CD4-positive, alpha-beta T cell treated with Interleukin-1 beta for 1 hour (primary cell): ENCODE results near the gene TCP11.
"Not testable (repeated sequence)": the region's sequence is repeated elsewhere in the genome, so short reads cannot be mapped to it uniquely, and the experiment has no call there.

Experiments used
- DNase-seq, 2 donors: peaks; one replicate each; pipeline ENCODE4 v3.0.0-alpha.2; 2020 to 2022

Gene TCP11

DNA sequence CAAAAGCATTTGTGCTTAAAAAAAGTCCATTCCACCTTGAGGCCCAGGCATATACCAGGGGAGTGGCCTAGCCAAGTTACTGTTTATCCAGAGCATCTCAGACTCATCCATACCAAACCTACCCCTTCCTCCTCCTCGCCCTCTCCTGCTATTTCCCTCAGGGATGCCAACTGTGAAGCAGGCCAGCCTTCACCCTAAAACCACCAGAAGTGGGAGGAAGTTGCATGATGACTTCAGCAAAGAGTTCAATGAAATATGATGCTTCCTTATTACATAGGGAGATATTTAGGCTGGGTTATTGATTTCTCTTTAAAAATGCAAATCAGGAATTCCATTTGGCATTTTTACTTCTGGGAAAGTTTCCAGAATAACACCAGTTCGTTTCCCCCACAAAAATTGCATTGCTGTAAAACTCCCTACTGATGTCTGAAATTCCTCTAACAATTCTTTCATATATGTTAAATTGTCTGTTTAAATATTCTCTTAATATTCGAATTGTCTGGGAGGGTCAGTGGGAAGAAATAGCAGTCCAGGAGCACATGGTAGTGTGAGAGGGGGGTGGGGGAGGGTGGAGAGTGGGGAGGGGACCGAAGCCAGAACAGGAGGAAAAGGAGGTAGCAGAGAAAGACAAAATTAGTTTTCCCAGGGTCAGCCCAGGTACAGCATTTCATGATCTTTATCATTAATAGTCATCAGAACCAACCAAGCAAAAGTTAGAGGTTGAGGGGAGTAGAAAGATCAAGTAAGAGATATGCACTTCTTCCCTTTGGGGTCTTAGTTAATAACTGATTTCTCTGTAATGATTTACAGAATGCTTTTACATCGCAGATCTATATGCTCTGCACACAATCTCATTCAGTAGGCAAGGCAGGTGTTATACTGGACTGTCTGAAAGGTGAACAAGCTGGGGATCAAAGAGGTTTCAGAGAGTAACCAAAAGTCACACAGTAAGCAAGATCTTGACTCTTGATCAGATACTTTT lies 1.7 kb upstream of the TCP11 start:
- DNase-seq, result no peak

DNA sequence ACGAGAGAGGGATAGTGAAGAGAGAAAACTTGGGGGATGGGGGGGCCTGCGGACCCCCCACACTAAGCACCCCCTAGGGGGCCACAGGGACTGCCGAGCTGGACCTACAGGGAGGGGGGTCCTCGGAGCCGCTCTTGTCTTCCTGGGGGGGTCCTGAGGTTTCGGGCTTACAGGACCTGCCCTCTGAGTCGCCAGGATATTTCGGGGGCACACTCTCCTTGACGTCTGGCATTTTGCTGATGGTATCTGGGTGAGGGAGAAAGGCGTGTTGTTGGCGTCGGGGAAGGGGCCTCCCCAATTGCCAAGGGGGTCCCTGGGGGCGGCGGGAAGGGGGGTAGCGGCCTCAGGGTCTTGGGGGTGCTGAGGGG lies 516 bp downstream of the TCP11 start:
- DNase-seq, result no peak

DNA sequence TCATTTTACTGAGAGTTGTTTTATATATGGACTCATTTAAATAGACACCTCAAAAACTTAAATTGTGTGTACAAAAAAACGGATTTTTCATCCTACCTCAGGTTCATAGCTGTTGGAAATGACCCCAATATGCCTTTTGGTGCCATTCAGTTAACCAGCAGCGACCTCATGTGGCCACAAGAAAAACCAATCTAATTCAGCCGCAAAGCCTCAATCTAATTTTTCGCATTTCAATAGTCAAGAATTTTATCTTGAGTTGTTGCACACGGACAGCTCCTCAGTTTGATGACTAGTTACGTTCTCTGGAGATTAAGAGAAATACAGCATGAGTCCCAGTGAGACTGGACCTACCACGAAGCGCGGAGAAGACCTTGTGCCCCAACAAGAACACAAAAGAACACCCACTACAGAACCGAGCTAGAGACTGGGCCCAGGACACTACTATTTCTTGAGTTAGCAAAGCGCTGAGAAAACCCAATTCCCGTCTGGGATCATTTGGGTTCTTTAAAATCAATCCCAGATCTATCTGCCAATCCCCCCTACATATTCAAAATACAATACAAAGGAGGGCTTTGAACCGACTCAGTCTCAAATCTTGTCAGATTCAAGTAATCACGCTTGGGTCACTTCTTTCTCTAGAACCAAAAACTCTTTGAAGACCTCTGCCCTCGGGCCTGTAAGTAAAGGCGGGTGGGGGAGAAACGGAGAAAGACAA lies 1.1 kb downstream of the TCP11 start:
- DNase-seq, result peak; percentile 55 to 58

DNA sequence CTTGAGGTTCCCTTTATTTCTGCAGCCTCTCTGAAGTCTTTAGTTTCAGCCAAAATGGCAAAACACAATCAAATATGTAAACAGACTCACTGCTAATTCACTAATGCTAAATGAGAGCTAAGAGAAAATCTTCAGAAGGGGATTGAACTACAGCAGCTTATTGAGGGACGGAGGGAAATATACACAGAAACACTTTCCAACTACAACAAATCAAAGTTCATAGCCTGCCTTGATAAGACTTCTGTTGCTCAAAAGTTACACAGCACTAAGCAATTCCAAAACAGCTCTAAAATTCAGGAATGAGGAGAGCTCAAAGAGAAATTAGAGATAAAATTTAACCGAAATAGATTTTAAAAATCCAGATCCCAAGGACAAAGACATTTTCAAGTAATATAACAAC lies 1.7 kb downstream of the TCP11 start:
- DNase-seq, result no peak

DNA sequence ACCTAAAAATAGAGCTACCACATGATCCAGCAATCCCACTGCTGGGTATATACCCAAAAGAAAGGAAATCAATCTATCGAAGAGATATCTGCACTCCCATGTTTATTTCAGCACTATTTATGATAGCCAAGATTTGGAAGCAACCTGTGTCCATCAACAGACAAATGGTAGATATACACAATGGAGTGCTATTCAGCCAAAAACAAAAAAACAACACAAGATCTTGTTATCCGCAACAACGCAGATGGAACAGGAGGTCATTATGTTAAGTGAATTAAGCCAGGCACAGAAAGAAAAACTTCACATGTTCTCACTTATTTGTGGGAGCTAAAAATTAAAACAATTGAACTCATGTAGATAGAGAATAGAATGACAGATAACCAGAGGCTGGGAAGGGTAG lies 2.9 kb downstream of the TCP11 start:
- DNase-seq, result not testable (repeated sequence)

DNA sequence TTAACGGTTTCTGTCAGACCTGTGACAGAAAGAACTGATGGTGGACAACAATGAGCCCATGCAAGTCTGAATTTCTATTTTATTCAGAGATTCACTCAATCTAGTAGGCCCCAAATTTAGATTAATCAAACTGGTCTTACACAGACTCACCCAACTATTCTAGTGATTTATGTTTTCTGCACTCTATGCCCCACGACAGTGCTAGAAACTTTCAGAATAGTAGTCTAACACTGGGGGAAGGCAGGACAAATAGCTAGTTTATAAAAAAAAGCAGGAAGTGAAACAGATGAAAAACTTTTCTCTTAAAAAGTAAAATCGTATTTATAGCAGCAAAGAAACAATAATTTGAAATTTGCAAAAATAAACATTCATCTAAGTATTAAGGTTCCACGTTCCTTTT lies 5.0 kb downstream of the TCP11 start:
- DNase-seq, result no peak

DNA sequence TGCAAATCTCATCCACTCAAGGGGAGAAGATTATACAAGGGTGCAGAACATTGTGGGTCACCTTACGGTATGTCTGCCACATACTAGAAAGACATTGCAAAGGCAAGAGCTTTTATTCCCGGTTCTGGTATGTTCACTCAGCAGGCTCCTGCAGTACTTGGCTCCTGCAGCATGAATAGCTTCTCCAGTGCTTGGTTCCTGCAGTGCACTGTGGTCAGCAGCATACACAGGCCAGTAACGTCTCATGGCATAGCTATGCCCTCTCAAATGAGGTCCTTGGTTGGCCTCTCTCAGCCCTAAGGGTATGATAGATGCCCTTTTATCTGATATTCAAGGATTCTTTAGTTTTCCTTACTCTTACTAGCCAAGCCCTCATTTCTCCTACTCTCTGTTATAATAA lies 12.6 kb downstream of the TCP11 start:
- DNase-seq, result no peak

DNA sequence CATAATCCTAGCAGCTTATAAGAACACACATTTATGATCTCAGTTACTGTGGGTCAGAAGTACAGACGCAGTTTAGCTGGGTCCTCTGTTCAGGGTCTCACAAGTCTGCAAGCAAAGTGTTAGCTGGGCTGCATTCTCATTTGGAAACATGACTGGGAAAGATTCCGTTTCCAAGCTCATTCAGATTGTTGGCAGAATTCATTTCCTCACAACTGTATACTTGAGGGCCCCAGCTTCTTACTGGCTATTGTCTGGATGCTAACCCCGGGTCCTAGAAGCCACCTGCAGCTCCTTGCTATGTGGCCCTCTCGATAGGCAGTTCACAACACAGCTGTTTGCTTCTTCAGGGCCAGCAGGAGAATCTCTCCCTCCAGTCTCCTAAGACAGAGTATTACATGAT lies 13.1 kb downstream of the TCP11 start:
- DNase-seq, result no peak

DNA sequence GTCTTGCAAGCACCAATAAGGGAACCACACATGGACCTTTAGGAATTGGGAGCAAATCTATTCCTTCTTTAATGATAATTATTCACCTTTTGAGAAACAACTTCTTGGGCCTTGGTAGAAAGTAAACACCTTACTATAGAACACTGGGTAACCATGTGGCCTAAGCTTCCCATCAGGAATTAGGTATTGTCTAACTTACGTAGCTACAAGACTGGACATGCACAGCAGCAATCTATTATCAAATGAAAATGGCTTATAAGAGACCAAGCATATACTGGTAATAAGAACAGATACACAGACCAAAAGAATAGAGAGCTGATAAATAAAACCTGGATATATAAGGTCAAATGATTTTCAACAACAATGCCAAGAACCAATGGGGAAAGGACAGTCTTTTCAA lies 16.8 kb downstream of the TCP11 start:
- DNase-seq, result no peak

DNA sequence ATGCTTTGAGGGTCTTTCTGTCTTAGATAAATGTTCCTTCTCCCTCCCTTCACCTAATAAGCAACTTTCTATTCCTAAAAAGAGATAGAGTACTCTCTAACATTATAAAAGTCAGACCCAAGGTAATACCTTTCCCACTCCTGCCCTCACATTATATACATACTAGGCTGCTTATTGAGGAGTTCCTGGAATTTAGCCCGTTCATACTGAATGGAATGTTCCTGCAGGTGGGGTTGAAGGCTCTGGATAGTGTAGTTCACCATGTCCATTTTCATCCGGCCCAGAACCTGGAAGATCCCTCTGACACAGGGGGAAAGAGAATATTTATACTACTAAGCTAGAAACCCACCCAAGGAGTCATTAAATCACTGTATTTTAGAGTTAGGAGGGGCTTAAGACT lies 20.4 kb downstream of the TCP11 start:
- no peak for DNase-seq

DNA sequence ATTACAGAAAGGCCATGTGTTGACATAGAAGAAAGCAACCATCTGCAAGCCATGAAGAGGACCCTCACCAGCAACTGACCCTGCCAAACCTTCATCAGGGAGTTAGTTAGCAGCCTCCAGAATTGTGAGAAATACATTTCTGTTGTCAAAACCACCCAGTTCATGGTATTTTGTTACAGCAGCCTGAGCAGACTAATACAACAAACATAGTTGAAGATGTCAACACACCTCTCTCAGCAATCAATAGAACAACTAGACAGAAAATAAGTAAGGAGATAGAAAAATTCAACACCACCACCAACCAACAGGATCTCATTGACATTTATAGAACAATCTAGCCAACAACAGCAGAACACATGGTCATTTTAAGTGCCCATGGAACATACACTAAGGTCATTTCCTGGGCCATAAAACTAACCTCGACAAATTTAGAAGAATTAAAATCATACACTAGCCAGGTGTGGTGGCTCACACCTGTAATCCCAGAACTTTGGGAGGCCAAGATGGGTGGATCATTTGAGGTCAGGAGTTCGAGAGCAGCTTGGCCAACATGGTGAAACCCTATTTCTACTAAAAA lies 32.7 kb downstream of the TCP11 start:
- DNase-seq, result no peak

DNA sequence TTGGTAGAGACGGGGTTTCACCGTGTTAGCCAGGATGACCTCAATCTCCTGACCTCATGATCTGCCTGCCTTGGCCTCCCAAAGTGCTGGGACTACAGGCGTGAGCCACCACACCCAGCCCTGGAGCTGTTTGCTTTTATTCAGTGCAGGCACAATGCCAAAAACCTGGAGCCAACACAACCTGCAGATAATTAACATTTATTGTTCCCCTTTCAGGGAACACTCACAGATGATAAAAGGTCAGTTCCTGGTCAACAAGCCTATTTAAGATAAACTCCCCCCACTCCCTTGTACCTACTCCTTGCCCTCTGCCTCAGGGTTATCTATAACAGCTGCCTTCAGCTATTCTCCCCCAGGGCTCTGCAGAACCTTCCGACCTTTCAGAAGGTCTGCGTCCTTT lies 33.4 kb downstream of the TCP11 start:
- DNase-seq, result not testable (repeated sequence)

DNA sequence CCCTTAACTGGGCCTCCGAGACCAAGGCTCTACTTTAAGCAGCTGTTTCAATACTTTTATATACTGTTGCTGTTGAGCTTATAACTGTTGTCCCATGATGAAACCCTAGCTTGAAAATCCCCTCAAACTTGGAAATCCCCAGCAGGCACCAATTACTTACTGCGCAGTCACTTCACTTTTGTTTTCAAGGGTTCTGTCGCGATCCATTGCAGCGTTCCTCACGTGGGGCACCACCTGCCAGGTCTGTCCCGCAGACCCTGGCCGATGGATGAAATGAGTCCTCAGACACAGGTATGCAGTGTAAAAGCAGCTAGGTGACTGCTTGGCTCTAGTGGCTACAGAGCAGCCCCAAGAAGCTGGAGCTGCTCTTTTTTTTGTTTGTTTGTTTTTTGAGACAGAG lies 33.9 kb downstream of the TCP11 start:
- DNase-seq, result not testable (repeated sequence)

DNA sequence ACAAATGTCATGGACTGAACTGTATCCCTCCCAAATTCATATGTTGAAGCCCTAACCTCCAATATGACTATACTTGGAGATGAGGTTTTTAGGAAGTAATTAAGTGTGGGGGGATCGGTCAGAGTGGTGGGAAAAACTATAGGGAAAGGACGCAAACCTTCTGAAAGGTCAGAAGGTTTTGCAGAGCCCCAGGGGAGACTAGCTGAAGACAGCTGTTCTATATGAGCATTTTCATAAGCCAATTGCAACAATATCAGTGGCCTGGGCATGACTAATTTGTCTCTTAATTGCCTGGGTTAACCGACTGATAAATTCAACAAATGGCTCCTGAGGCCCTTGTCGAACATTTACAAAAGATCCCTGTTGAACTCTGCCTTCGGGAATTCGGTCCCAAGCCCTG lies 35.1 kb downstream of the TCP11 start:
- DNase-seq, result not testable (repeated sequence)

DNA sequence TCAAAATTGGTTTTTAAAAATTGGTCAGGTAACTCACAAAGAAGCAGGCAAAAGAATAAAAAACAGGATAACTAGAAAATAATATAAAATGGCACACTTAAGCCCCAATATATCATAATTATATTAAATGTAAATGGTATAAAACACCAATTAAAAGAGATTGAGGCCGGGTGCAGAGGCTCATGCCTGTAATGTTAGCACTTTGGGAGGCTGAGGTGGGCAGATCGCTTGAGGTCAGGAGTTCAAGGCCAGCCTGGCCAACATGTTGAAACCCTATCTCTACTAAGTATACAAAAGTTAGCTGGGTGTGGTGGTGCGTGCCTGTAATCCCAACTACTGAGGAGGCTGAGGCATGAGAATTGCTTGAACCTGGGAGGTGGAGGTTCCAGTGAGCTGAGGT lies 36.1 kb downstream of the TCP11 start:
- no peak for DNase-seq

DNA sequence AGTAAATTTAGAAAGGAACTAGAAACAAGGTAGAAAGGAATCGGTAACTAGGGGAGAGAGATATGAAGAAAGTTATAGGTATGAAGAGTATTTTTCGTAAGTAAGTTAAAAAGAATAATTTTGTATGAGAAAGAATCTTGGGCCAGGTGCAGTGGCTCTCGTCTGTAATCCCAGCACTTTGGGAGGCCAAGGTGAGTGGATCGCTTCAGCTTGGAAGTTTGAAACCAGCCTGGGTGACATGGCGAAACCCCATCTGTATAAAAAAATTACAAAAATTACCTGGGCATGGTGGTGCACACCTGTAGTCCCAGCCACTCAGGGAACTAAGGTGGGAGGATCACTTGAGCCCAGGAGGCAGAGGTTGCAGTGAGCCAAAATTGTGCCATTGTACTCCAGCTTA lies 42.0 kb downstream of the TCP11 start:
- DNase-seq, result no peak

DNA sequence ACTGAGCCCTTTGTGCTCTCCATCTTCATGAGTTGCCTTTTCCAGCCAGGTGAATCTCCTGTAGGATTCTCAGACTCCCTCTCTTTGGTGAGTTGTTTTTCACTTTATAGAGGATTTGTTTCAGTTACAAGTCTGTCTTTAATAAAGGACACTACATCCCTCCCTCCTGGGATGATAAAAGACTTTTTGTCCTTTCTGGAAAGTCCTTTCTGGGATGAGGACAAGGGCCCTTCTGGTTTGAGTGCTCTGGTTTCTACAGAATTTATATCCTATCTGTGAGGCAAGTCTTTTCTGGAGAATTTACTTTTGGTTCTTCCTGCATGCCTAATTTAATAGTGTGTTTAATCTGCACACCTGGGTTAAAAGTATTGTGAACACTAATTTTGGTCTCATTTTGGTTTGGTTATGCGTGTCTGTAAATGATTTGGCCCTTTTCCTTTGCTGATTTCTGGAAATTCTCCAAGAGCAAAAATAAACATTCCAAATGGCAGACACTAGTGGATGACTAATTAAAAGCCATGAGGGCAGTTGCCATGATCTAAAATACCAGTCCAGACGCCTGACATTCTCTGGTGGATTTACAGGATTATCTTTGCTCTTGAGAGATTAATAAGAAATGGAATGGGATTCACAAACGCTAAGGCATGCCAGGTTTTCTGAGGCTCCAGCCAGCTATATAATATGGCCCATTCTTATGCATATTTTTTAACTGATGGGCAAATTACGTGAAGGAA lies 44.8 kb downstream of the TCP11 start:
- DNase-seq, result no peak

DNA sequence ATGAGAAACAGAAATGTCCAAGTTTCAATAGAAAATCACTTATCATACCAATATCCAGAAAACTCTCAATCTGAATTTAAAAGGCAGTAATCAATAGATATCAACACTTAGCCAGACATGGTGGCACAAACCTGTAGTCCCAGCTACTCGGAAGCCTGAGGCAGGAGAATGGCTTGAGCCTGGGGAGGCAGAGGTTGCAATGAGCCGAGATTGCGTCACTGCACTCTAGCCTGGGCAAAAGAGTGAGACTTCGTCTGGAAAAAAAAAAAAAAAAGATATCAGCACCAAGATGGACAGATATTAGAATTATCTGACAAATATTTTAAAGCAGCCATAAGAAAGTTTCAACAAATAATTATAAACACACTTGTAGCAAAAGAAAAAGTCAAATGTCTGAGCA lies 47.0 kb downstream of the TCP11 start:
- no peak for DNase-seq

DNA sequence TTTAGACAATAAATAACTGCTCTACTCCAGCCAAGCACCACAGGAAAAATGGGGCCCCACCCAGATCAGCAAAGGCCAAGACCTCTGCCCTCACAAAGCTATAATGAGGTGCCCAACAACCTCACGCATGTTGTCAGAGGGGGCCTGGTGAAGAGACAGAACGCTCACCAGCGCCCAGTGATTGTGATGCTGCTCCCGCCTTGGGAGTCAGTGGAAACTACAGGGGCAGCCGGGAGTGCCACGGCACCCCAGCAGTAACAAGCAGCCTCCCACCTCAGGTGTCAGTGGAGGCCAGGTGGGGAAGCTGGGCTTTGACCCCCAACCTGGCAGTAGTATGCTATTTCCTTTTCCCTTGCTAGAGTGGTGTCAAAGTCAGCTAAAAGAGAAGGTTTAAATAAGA lies 47.4 kb downstream of the TCP11 start:
- DNase-seq, result no peak

DNA sequence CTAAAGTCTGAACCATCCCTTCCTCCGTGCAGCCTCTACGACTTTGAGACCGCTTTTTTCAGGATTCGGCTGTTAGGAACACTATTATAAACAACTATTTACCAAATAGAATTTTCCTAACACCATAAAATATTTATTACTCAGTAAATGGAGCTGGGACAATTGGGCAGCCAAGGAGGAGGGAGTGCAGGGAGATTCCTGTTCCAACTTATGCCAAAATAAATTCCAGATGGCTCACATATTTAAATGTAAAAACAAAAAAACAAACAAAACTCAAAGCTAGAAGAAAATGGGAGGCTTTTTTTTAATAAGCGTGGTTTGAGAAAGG lies 48.1 kb downstream of the TCP11 start:
- no peak for DNase-seq

DNA sequence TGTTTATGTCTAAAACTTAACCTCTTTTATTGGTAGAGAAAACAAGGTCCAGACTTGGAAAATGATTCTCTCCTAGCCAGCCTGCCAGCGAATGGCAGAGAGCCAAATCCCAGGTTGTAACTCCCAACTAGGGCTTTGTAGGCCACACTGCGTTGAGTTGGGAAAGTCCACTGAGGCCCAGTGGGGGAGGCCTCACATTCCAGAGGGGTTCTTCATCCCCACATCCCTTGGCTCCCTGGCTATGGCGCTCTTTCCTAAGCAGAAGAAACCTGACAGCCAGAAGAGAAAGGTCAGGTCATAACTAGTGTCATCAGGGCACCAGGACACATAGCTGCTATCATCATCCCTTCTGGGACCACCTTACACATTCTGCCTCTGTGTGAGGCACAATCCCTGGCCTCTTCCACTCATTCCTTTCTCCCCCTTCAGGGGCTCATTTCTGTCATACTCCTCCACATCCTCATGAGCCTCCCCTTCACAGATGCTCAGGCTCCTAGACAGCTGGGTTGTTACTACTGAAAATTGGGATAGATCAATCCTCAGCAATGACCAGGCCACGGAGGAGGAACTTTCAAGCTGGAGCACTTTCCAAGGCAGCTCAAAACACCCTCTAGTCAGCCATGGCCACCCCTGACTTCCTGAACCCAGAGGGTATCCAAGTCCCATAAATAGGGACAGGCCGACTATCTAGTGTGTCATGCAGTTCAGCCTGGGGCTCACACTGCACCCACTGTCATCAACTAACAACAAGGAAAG lies 48.6 kb downstream of the TCP11 start:
- no peak for DNase-seq

DNA sequence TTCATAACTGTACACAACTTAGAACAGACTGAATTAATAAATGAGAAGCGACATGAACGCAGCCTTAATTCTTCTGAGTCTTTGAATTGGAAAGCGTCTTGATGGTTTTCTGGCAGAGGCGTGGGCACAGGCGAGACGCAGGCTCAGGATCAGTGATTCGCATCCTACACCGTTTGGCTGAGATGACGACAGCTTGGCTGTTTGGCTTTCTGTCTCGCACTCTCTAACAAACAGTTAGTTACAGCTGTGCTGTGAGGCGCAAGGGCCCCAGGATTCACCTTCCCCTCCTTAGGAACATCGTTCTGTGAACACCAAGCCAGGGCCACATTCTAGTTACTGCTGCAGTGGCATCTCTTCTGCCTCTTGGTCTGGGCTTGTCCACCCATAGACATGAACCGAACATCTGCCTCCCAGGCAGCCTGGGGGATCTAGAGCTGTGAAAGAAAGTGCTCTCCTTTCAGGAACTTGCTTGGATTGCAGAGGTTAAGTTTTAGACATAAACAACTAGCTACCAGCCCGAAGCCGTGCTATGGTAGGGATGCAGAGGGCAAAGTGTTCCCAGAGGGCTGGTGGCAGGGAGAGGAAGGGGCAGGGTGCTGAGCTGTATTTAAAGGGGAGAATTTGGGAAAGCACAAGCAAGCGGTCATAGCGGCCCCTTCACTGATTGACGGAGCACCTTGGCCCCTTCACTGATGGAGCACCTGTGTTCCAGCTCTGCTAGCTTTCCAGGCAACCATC lies 49.6 kb downstream of the TCP11 start:
- no peak for DNase-seq
